IPS DF 19.7 (cell line): ENCODE data around the gene ATP1B1.

ENCODE experiments used
- DNase-seq: peaks from one replicate; pipeline ENCODE4 v3.0.0-alpha.2; 2013; ENCODE audit warnings: low read depth, low spot score

The ATP1B1 gene

GRCh38 chr1:169094897-169095569 is 11.5 kb upstream of the ATP1B1 start:
- DNase-seq: no peak

DNA sequence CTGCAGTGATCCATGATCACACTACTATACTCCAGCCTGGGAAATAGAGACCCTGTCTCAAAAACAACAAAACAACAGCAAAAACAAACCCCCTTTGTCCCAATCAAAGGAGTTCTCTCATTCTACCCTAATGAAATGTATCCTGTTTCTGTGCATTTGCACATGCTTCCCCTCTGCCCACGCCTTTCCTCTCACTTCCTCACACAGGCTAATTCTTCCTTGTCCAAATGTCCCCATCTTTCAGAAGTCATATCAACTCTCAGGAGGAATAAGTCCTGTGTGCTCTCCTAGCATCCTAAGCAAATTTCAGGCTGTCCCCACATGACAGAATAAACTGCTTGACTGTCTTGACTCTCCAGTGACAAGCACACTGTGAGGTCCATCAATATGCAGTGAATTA is 8.1 kb upstream of the ATP1B1 start:
- no peak for DNase-seq

DNA sequence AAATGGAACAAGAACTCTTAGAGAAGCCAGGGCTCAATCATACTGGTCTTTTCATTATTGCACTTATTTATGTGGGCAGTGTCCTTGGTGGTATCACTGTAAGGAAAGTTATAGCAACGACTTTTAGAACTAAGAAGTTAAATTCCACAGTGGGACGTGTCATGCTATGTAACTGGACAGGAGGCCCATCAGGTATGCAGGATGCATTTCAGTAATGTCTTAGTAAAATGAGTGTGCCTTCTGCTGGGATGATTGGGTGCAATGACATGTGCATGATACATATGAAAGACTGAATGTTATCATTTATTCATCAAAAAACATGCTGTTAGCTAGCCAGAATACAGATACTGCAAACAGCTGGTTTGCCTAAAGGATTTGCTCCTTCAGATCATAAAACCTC is 6.9 kb upstream of the ATP1B1 start:
- DNase-seq: no peak

DNA sequence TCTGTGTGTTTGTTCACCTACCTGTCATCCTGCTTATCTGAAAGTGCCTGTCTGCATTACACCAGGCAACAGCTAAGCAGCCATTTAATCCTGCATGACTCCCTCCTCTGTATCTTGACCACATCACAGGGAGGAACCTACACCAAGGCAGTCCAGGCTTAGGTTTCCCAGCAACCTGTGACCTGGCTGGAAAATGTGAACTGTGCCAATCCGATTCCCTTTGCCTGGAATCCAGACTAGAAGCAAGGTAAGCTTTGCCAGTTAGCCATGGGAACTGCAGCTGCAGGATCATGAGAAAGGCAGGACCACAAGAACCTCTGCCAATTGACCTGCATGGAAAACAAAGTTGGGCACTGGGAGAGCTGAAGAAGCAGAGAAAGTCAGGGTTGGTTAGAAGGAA is 6.3 kb upstream of the ATP1B1 start:
- no peak for DNase-seq

- DNase-seq: no peak
These were observed 5.8 kb upstream of the ATP1B1 start for GRCh38 chr1:169100651-169101088.

DNA sequence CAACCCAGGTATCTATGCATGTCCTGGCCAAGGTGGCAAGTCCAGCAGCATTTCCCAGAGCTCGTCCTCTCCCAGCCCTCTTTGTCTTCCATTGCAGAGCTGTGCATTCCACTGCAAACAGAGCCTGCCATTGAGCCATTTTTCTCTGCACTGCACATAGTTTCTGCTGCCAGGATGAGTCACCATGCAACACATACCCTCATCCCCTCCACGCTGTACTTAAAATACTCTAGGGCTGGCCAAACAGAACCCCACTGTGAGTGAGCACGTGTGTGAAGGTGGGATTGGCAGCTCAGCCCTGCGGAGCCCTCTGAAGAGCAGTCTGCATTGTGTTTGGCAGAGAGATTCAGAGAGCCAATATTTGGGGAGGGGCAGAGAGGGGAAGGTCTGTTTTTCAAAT is 3.9 kb upstream of the ATP1B1 start:
- no peak for DNase-seq

DNA sequence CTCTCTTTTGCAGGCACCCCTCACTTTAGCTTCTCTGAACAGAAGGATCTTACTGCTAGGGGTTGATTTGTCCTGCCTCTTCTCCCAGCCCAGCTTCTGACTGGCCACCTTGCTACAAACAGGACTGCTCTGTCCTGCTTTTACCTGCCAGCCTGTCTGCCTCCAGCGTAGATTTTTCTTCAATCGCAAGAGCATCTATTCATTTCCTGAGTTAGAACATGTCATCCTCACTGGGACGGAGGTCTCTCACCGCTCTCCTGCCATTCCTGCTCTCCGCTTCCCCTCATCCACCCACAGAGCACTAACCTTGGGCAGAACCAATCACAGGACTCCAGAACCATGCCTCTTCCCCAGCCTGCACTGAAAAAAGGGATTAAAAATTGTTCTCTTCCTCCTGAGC is 3.5 kb upstream of the ATP1B1 start:
- DNase-seq: no peak

- no peak for DNase-seq
These were observed 3.0 kb upstream of the ATP1B1 start for GRCh38 chr1:169103480-169103893.

GRCh38 chr1:169105087-169105433 is 1.4 kb upstream of the ATP1B1 start:
- DNase-seq: no peak

GRCh38 chr1:169105434-169106094 is 926 bp upstream of the ATP1B1 start:
- no peak for DNase-seq

DNA sequence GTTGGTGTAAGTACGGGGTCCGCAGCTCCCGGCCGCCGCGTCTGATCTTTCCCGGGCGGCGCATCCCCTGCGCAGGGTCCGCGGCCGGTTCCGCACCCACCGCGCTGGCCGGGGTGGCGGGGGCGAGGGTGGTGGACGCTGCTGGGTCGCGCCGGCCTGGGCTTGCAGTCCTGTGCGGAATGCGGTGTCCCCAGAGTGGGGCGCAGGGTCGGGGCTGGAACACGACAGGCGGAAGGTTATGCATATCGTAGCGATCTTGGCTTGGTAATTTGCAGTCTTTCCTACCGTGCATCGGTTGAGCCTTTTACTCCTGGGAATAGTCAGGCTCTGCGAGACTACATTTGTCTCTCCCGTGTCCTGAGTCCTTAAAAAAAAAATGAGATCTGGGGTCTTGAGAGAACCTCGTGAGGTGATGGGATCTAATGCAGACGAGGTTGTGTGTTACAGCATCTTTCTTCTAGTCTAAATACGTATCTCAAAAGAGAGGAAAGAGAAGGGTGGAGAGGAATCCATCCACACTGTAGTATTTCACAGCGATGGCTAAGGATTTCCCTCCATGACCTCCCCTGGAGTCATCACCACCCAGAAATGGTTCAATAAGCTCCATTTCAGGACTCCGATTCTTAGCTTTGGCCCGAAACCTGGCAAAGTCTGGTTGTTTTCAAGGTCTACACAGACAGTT is 572 bp downstream of the ATP1B1 start:
- DNase-seq: no peak

DNA sequence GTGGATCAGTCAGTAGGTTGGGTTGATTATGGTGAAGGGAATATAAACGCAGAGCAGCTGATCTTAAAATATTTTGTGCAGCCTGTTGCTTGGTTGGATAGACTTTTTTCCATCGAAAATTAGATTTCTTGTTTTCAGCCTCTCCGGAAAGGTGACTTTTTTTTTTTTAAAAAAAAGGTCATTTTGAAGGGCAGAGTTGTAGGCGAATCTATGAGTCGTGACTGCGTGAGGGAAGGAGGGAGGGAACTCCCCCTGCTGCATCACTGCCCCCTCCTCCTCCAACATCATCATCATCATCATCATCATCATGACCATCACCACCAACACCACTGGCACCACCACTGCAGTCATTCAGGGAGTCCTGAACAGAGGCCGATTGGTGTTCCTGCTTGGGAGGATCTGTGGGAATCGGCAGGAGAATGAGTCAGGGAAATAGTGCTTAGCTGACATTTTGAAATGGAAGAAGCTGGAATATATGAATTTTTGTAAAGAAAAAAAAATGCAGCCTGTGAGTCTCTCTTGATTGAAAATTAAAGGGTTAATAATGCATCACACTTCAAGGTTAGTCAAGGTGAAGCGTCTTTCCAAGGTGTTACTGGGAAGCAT is 1.2 kb downstream of the ATP1B1 start:
- DNase-seq: no peak

DNA sequence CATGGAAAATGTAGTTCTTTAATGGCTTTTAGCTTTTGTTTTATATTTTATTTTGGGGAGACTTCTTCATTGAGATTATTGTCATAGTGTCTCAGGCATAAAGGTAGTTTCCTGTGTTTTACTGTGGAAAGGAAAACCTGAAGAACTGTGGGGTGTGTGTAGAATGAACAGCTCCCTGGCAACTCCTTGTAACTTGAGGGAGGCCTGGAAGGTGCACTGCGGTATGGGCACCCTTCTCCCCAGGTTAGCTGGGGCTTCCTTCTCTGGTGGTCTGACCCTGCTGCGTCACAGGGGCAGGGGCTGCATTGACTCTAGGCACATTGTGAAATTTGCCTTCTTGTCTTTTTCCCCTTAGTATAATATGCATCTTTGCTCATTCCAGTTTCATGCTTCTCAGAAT is 1.7 kb downstream of the ATP1B1 start:
- DNase-seq: no peak

DNA sequence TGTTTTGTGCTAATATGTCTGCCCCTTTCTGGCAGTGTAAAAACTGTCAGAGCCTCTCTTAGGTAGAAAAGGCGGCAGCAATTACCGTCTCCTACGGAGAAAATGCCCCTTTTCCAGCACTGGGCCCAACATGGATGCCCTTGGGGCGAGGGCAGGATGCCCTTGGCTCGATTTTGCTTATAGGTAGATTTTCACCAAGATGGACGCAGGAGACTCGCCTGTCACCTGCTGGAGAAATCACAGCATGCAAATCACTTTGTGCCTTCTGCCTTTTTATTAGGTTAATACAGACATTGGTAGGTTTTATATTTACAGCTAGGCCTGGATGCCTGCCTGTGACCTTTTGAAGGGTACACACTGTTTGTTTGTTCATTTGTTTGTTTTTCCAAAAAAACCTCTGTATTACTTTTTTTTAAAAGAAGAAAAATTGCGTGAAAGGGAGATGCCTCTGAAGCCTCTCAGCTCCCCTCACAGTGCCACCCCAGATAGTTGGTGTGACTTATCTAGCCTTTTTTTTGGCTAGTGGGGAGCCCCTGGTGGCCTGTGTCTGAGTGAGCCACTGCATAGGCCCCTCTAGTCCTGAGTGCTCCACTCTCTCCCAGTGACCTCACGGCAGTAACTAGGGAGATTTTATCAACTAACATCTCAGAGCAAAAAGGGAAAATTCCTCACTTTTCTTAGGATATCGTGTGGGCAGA is 2.5 kb downstream of the ATP1B1 start:
- DNase-seq: no peak

- no peak for DNase-seq
These were observed 3.2 kb downstream of the ATP1B1 start for GRCh38 chr1:169109561-169110134.

DNA sequence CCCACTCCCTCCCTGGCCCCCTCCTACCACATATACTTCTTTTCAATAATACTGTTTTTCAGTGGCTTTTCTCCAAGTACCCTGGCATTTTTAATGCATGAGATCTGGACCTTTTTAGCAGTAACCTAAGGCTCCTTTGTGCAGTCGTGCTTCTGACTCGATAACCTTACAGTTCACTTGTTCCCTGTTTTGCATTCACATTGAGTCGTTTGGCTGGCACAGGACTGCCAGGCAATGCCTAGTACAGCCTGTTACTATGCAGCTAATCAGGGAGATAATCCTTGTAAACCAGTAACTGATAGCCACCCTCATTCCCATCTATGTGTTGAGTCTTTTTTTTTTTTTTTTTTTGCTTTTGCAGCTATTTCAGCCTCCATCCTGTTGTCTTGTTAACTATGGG is 3.7 kb downstream of the ATP1B1 start:
- DNase-seq: no peak

DNA sequence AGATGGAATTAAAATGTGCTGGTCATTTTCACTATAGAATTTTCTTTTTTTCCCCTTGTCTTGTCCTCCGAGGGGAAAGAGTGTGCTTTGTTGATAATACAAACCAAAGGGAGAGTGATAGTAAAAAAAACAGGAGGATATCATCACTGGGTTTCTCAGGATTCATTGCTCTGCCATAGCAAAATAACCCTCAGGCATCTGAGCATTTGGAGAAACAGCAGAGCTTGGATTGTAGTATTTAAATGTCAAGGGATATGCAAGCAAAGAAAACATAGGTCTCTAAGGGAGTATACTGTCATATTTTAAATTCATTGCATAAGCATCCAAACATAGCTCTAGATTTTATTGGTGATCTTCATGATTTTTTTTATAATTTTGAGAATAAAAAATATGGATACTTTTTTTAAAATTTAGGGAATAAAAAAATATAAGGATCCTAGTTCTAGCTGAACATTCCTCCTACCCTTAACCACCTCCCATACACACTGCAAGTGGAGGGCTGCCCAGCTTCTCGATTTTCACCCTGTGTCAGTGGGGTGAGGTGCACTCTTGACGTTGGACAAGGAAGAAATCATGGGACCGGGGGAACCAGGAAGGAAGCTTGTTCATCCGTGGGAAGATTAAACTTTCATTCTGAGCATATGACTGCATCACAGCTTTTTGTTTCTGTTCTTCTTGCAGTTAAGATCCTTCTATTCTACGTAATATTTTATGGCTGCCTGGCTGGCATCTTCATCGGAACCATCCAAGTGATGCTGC is 4.4 kb downstream of the ATP1B1 start:
- DNase-seq: no peak

DNA sequence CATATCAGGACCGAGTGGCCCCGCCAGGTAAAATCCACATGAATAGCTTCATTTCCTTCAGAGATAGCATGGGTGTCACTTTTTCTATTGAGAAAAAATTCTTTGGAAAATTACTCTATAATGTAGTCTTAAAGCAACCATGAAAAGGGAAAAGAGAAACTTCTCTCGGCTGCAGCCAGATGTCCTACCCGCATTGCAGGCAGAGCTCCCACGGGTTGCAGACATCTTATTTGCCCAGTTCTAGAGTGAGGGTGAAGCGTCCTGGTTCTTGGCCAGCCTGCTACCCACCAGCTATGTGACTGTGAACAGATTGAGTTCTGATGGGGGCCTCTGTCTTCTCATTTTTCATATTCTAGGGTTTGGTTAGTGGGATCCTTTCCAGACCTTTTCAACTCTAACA is 5.0 kb downstream of the ATP1B1 start:
- DNase-seq: no peak

GRCh38 chr1:169112241-169112640 is 5.8 kb downstream of the ATP1B1 start:
- no peak for DNase-seq

DNA sequence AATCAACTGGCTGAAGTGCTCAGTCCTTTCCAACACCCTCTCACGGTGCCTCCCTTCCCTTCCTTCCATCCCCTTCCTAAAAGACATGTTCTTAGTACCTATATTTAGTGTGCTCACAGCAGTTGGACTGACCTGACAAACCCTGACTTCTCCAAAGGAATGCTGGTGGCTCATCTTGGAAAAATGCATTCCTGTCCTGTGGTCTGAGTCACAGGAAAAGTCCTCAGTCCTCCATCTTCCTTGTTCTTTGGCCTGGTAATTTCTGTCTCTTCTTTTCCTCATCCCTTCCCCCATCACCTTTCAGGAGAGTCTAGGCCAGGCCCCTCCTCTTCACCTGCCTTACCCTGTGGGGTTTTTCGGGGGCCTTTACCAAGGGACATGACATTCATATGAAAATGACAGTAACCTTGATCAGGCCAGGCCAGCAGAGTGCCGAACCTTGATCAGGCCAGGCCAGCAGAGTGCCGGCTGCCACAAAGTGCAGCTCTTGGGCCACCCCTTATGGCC is 7.2 kb downstream of the ATP1B1 start:
- DNase-seq: peak; percentile 61
